Thyroid gland (tissue), 4 donors: ENCODE measurements around the gene NBPF4. TPM values are rescaled to one million over a fixed set of nuclear protein-coding genes. Genes with fewer than 3 reads are reported as not detected.
"Not testable (repeated sequence)": the region's sequence is repeated elsewhere in the genome, so short reads cannot be mapped to it uniquely, and the experiment has no call there.

Experiments used
- DNase-seq, 2 donors: peaks; one replicate each; pipeline ENCODE4 v3.0.0-alpha.2; 2019
- H3K27ac ChIP-seq, 3 donors: fragments of 200-600 bp; sonication (generic); 1 replicate in 2 of 3; 2 replicates in 1 of 3; pipeline ENCODE4 v1.5.1; 2016 to 2019; ENCODE audit warnings: mild to moderate bottlenecking in 1 of 3, moderate library complexity in 1 of 3
- H3K27me3 ChIP-seq: fragments of 200-600 bp; sonication (generic); one replicate; pipeline ENCODE4 v1.5.1; 2019
- H3K36me3 ChIP-seq, 2 donors: fragments of 200-600 bp; sonication (generic); one replicate each; pipeline ENCODE4 v1.5.1; 2016 to 2019
- H3K4me1 ChIP-seq, 2 donors: fragments of 200-600 bp; sonication (generic); one replicate each; pipeline ENCODE4 v1.5.1; 2017 to 2019
- H3K4me3 ChIP-seq, 3 donors: fragments of 200-600 bp; sonication (generic); replicated peaks in 1 of 3; 1 replicate in 2 of 3; 2 replicates in 1 of 3; pipeline ENCODE4 v1.5.1; 2016; ENCODE audit warnings: mild to moderate bottlenecking in 1 of 3
- H3K9me3 ChIP-seq: fragments of 200-600 bp; sonication (generic); one replicate; pipeline ENCODE4 v1.5.1; 2017
- WGBS, 2 donors: methylation state at CpG; one replicate each; pipeline ENCODE4 v1.1.5; 2017; 5-methylcytosine and 5-hydroxymethylcytosine counted together
- intact Hi-C: fragments of 100-400 bp; cut with DNase I; formaldehyde crosslinking; loops from one replicate; pipeline ENCODE4 v1.15.1; 2023
- total RNA-seq, 4 donors: library from RNA; depleted of rRNA; stranded (reverse); fragments of >200 nt; gene quantifications; one replicate each; pipeline ENCODE4 v1.2.3, GENCODE V29; 2016

The NBPF4 gene
- not detected for total RNA-seq

GRCh38 chr1:108243976-108244375 lies at the start of gene NBPF4:
TSS of gene NBPF4 (minus strand) at chr1:108244076. CDS start at chr1:108243761, 315 bp downstream.
- H3K27me3 ChIP-seq, H3K4me1 ChIP-seq, H3K36me3 ChIP-seq, intact Hi-C loops, H3K27ac ChIP-seq, H3K4me3 ChIP-seq, DNase-seq, H3K9me3 ChIP-seq: not testable (repeated sequence)
- WGBS, 2 donors, result no CpG with 5 or more reads among the region's 3 CpGs

GRCh38 chr1:108282528-108283257 lies 38.8 kb upstream of the NBPF4 start:
- H3K27ac ChIP-seq, H3K27me3 ChIP-seq, intact Hi-C loops, DNase-seq, H3K36me3 ChIP-seq, H3K9me3 ChIP-seq, H3K4me1 ChIP-seq, H3K4me3 ChIP-seq: not testable (repeated sequence)
- no CpG with 5 or more reads among the region's 6 CpGs for WGBS, 2 donors

GRCh38 chr1:108272485-108273327 lies 28.8 kb upstream of the NBPF4 start:
- H3K27me3 ChIP-seq, H3K36me3 ChIP-seq, H3K27ac ChIP-seq, H3K4me3 ChIP-seq, H3K9me3 ChIP-seq, intact Hi-C loops, DNase-seq, H3K4me1 ChIP-seq: not testable (repeated sequence)
- no CpG with 5 or more reads among the region's 61 CpGs for WGBS, 2 donors

GRCh38 chr1:108267097-108267496 lies 23.2 kb upstream of the NBPF4 start:
- H3K9me3 ChIP-seq, intact Hi-C loops, DNase-seq, H3K27me3 ChIP-seq, H3K4me3 ChIP-seq, H3K36me3 ChIP-seq, H3K27ac ChIP-seq, H3K4me1 ChIP-seq: not testable (repeated sequence)
- WGBS, 2 donors, result 76 to 81% methylated on average over 1 of the region's 1 CpG

- H3K9me3 ChIP-seq, H3K27me3 ChIP-seq, DNase-seq, H3K4me1 ChIP-seq, H3K36me3 ChIP-seq, H3K27ac ChIP-seq, H3K4me3 ChIP-seq, intact Hi-C loops: not testable (repeated sequence)
- no CpG with 5 or more reads among the region's 11 CpGs for WGBS, 2 donors
These were observed 18.1 kb upstream of the NBPF4 start for GRCh38 chr1:108261967-108262366.

- intact Hi-C loops, H3K27me3 ChIP-seq, H3K27ac ChIP-seq, H3K9me3 ChIP-seq, H3K36me3 ChIP-seq, DNase-seq, H3K4me1 ChIP-seq, H3K4me3 ChIP-seq: not testable (repeated sequence)
- WGBS, 2 donors, result no CpG with 5 or more reads among the region's 10 CpGs
These were observed 17.6 kb upstream of the NBPF4 start for GRCh38 chr1:108261519-108261918.

GRCh38 chr1:108260578-108261259 lies 16.8 kb upstream of the NBPF4 start:
- DNase-seq, H3K27me3 ChIP-seq, intact Hi-C loops, H3K36me3 ChIP-seq, H3K9me3 ChIP-seq, H3K27ac ChIP-seq, H3K4me1 ChIP-seq, H3K4me3 ChIP-seq: not testable (repeated sequence)
- no CpG with 5 or more reads among the region's 4 CpGs for WGBS, 2 donors

- intact Hi-C loops, H3K27me3 ChIP-seq, H3K27ac ChIP-seq, DNase-seq, H3K36me3 ChIP-seq, H3K9me3 ChIP-seq, H3K4me3 ChIP-seq, H3K4me1 ChIP-seq: not testable (repeated sequence)
These were observed 11.6 kb upstream of the NBPF4 start for GRCh38 chr1:108255426-108255825.

- H3K4me3 ChIP-seq, H3K9me3 ChIP-seq, H3K36me3 ChIP-seq, intact Hi-C loops, H3K27me3 ChIP-seq, H3K27ac ChIP-seq, DNase-seq, H3K4me1 ChIP-seq: not testable (repeated sequence)
- no CpG with 5 or more reads among the region's 2 CpGs for WGBS, 2 donors
These were observed 4.5 kb downstream of the NBPF4 start for GRCh38 chr1:108239426-108239825.

- H3K9me3 ChIP-seq, H3K27ac ChIP-seq, H3K36me3 ChIP-seq, H3K27me3 ChIP-seq, intact Hi-C loops, H3K4me1 ChIP-seq, DNase-seq, H3K4me3 ChIP-seq: not testable (repeated sequence)
- WGBS, 2 donors, result no CpG with 5 or more reads among the region's 2 CpGs
These were observed 8.6 kb downstream of the NBPF4 start for GRCh38 chr1:108235308-108235707.

- DNase-seq, H3K9me3 ChIP-seq, H3K27ac ChIP-seq, H3K27me3 ChIP-seq, H3K36me3 ChIP-seq, intact Hi-C loops, H3K4me3 ChIP-seq, H3K4me1 ChIP-seq: not testable (repeated sequence)
- WGBS, 2 donors, result no CpG with 5 or more reads among the region's 3 CpGs
These were observed 11.7 kb downstream of the NBPF4 start for GRCh38 chr1:108232183-108232582.

GRCh38 chr1:108229976-108230375 lies 13.9 kb downstream of the NBPF4 start:
- not testable (repeated sequence) for H3K27me3 ChIP-seq

More at GRCh38 chr1:108229976-108230375, 13.9 kb downstream of the NBPF4 start:
- H3K9me3 ChIP-seq, H3K36me3 ChIP-seq, H3K4me3 ChIP-seq, DNase-seq, intact Hi-C loops, H3K27ac ChIP-seq, H3K4me1 ChIP-seq: not testable (repeated sequence)
- no CpG with 5 or more reads among the region's 3 CpGs for WGBS, 2 donors
